HG02885 (cell line): Measurements from ENCODE around the gene PTK6.

Experiments
- ATAC-seq: cut with Tn5 transposase; IDR thresholded peaks from one replicate; pipeline ENCODE4 v1.9.1; 2021; ENCODE audit warnings: mild to moderate bottlenecking; ENCODE audit not compliant: unreplicated experiment, poor library complexity

Gene PTK6

DNA sequence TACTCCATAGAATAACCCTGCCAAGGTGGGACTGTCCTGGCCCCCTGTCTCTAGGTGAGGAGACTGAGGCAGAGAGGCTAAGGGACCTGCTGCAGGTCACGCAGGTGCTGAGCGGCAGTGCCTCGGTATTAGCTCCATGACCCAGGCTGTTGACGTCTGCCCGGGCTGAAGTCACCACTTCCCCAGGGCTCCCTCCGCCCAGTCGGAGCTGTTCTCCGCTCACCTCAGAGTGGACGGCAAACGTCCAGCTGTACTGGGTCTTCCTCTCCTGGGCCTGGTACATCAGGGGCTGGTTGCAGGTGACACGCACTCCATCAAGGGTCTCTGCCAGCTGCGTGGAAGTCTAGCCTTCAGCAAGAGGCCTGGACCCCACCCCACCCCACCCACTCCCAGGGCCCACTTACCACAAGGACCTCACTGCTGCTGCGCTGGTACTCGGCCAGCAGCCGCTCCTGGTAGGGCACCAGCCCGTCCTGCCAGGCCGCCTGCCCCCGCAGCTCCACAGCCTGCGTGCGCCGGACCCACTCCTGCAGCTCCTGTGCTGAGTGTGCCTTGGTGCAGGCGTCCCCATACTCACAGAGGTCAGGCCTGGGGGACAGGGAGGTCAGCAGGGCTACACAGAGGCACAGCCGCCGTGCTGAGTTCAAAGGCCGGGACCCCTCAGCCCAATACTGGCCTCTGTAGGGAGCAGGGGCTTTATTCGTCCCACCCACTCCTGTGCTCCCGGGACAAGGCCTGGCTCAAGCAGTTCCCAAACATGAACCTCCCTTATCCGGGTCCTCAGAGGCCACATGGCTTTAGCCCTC, 33.3 kb upstream of the PTK6 start:
- ATAC-seq, result no peak

DNA sequence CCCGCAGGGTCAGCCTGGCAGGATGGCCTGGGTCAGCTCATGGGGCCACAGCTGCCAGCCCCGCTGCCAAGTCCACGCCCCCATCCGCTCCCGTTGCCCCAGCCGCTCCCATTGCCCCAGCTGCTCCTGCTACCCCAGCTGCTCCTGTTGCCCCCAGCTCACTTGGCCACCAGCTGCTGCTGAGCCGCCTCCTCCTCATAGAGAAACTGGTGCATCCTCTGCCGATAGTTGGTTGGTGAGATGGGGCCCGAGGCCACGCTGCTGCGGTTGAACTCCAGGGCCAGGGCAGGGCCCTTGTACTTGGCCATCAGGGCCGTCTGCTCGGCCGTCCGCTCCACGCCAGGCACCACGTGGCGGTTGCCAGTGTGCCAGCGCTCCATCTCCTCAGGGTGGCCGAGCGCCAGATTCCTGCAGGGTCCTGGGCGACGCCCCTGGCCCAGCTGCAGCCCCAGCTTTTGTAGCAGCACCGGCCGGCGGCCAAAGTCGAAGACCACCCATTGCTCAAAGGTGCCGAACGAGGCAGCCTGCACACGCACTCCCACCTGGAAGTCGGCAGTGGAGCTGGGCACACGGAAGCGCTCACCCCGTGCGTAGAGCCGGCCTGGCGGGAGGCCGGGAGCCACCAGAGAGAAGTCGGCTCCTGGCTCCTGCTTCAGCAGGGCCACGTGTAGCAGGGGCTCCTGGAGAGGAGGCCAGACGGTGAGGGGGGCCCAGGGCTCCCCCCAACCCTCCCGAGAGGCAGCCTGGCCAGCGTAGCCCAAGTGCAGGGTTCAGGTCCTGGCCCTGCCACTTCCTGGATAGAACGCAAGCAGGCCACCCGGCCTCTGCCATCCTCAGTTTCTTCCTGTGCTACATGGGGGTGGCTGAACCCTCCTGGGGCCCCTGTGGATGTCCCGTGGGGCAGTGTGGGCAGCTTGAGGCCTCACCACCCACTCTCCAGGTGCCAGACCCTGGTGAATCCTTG, 32.1 kb upstream of the PTK6 start:
- ATAC-seq, result no peak

DNA sequence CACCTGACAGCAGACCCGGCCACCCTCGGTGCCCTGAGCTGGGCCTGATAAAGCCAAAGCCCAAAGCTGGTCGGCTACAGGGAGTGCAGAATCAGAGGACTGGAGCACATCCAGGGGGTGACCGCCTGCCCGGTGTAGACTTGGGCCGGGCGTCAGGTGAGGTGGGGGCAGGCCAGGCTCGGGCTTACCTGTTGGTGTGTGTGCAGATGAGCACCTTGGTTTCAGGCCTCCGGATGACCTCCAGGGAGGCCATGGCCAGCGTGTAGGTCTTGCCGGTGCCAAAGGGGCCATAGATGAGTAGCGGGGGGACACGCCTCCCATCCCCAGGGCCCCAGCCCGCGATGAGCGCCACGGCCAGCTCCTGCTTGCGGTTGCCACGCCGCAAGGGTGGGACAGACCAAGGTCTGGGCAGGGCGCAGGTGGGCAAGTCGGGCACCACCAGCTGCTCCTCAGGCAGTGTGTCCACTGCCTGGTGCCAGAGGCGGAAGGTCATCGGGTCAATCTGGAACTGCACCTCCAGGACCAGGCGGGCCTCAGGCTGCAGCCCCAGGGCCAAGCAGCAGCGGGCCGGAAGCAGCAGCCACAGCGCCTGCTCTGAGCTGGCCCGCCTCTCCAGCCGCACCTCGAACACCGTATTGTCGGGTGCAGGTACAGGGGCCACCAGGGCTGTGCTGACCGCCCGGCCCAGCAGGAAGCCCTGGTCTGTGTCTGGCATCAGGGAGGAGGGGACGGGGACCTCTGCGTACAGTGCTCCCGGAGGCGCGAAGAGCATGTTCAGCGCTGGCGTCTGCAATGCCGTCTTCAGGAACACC, 31.2 kb upstream of the PTK6 start:
- peak; percentile 12 for ATAC-seq

DNA sequence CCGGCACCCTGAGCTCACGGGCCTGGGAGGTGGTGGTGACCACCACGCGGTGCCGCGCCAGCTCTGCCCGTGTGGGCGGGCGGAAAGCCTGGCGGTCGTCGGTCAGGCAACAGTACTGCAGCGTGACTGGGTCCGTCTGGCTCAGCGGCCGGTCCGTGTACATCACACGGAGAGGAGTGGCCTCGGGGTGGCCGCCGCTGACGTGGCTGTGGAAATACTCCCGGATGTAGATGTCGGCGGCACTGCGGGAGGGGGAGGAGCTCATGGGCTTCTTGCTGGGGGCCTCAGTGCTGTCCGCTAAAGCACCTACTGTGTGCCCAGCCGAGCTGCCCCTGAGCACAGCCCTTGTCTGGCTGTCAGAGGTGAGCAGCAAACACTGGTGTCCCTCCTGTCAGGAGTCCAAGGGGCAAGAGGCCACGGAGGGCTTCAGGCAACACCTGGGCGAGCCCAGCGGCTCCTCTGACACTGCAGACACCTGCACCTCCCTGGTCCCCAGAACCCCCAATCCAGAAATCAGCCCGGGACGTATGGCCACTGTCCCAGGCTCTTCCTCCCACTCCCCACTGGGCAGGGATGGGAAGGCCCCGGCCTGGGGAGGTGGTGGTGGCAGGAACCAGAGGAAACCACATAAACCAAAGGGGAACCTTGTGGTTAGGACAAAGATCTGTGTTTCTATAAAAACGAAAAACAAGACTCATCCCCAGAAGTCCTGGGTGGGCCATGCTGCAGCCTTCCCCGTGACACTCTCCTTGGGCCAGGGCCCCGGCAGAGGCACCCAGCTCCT, 30.4 kb upstream of the PTK6 start:
- peak; percentile 54 for ATAC-seq

DNA sequence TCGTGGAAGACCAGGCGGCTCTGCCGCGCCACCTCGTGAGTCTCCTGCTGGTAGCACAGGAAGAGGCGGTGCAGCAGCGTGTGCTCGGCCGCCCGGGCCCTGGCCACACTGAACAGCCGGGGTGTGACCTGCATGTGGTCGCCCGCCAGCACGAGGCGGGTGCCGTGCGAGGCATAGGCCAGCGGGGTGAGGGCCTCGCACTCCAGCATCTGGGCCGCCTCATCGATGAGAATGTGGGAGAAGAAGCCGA, 29.9 kb upstream of the PTK6 start:
- no peak for ATAC-seq

DNA sequence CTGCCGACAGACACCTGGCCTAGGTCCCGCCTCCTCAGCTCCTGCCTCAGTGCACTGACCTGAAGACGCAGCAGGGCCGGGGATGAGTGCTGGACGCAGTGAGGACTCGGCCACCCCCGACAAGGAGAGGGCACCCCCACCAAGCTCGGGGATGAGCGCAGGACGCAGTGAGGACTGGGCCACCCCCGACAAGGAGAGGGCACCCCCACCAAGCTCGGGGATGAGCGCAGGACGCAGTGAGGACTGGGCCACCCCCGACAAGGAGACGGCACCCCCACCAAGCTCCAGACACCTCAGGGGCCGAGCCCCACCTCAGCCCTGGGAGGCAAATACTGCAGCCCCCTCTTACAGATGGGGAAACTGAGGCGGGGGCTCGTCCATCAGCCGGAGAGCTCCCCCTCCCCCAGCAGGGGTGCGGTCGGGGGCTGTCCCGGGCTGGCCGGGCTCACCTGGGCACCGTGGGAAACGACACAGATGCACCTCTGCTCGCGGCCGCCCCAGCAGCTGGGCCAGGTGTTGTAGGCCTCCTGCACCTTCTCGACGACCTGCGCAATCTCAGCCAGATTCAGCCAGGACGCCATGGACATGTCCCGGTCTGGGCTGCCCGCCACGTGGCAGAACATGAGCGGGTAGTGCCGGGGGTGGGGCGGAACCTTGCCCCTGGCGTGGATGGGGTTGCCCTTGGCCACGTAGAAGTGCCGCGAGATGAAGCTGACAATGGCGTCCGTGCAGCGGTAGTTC, 29.4 kb upstream of the PTK6 start:
- ATAC-seq, result no peak

DNA sequence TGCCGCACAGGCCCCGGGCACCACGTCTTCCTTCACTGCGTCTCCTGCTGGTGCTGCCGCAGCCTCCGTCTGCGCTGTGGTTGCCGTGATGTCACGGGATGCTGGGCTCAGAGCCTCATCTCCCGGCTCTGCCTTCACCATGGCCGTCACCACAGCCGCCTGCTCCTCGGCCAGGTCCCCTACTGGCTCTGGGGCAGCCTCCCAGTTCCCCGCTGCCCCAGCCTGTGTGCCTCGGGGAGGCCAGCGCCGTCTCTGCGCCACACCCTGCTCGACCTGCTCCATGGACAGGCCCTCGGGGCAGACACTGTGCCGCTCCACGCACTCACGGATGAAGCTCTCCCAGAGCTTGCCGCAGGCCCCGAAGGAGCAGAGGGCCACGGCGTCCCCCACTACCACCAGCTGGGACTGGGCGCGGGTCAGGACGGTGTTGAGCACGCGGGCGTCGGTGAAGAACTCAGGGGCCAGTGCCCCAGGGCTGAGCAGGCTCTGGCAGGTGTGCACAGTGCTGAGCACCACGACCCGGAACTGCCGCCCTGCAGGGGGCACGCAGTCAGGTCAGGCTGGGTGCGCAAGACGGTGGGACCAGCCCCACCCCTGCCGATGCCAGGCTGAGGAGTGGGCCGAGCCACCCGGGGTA, 28.6 kb upstream of the PTK6 start:
- ATAC-seq, result no peak

DNA sequence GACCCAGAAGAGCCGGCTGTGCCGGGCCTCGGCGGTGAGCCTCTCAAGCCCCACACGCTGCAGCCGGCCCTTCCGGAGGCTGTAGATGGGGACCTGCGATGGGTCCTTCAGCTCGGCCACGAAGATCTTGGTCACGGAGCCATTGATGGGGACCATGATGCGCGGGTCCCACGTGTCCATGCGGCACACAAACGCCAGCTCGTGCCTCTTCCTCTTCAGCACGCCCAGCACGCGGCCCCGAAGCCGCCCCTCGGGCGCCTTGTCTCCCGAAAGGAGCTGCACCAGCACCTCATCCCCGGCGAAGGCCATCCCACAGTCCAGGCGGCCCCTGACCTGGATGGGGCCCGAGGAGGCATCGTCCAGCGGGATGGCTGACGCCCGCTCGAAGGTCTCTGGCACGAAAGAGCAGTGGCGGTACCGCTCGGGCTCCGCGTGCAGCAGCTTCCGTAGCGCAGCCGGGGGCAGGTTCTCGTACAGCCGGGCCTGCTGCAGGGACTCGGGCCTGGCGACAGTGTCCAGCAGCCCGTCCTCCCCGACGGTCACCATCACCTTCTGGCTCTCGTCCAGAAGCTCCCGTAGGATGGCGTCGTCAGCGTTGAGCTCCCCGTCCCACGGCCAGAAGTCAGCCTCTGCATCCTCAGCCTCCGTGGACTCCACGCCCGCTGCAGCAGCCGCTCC, 28.0 kb upstream of the PTK6 start:
- ATAC-seq, result no peak

DNA sequence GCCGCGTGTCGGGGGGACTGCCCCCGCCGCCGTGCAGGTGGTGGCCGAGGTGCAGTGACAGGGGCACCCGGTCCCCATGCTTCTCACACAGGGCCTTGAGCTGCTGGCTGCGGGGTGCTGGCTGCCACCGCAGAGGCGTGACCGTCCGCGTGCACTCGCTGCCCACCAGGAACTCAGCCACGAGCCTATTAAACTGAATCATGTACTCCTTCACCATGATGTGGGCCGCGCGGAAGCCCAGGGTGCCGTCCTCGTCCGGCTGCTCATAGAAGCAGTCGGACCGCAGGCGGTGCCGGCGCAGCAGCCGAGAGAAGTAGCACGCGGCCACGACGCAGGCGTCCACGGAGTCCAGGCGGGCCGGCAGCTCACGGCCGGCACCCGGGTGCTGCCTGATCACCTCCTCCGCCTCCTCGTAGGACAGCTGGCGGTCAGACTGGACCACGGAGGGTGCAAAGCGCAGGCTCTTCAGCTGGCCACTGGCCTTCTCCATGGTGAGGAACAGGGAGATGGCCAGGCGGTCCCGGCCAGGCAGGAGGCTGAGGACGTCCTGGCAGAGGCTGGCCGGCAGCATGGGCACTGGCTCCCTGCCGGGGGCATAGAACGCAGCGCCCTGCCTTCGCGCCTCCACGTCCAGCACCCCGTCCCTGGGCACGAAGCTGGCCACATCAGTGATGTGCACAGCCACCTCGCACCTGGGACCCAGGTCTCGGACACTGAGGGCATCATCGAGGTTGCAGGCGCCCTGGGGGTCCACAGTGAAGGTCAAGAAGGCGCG, 27.0 kb upstream of the PTK6 start:
- ATAC-seq, result no peak

DNA sequence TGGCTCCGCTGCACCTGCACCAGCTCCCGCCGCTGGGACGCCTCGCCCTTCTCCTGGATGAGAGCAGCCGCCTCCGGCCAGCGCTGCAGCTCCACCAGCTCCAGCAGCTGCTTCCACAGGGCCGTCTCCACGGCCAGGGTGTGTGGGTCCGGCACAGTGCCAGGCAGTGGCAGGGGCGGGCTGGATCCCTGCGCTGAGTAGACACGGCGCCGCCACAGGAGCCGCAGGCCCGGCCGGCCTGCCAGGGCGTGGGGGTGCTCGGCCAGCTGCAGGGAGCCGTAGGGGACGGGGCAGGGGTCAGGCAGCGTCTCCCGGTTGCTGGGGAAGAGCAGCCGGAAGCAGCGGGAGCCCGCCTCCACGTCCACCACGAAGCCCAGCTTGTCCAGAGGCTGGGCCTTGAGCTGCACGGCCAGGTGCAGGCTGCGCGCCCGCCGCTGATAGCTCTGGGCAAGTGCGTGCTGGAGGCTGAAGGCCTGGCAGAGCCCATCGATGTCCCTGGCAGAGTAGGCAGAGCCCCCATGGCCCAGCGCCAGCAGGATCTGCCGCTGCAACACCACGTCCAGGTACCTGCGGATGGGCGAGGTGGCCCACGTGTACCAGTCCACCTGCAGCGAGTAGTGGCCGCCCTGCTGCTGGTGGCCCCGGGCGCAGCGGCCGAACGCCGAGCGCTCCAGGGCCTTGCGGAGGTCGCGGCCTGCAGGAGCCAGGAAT, 26.2 kb upstream of the PTK6 start:
- no peak for ATAC-seq

DNA sequence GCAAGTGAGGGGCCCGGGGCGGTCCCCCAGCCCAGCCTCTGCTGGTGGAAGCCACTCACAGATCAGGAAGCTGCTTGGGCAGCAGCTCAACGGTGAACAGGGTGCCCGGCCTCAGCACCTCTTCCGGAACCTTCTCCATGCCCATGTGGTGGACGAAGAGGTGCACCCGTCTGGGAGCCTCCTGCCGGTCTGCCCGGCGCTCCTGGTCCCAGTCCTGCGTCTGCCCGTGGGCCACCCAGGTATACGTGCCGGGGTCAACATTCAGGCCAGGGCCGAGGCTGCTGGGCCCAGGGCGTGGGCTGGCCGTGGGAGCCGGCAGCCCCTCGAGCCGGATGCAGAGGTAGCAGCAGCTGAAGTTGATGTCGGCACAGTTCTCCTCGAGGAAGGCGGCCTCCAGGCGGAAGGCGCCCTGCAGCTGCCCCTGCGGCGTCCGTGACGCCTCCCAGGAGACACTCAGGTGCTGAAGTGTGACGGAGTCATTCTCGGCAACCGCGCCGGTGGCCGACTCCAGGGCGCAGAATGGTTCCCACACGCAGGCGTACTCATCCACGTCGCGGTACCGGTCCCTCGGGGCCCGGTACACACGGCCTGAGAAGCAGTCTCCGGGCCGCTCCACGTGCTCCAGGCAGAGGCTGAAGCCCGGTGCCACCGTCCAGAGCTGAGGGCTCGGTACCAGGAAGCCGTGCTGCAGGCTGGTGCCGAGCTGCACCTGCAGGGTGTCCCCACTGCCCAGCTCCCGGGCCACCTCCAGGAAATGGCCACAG, 25.5 kb upstream of the PTK6 start:
- no peak for ATAC-seq

DNA sequence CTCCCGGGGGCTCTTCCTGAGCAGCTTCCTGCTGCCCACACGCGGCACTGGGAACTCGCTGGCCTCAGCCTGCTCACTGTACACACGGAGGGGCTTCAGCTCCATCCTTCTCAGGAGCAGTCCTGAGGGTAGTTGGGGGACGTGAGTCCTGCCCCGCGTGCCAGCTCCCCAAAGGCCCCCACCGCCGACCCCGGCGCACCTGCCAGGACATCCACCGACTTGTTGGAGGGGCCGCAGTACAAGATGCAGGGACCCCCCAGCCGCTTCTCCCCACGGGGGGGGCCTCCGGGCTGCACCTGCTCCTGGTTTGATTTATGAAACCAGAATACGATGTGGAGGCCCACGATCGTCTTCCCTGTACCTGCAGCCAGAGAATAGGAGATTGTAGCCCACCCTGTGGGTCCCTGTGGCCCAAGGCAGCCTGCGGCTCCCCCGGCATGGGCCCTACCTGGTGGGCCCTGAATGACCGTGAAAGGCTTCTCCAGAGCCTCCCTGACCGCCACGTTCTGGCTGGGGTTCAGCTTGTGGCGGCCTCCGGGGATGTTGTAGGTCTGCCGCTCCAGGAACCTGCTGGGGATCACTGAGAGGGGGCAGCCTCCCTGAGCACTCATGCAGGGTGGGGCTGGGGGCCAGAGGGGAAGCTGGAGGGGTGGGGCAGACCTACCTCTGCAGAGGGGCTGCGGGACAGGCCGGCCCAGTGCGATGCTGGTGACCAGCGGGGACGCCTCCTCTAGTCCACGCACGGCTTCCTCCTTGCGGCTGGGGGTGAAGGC, 24.6 kb upstream of the PTK6 start:
- ATAC-seq, result no peak

DNA sequence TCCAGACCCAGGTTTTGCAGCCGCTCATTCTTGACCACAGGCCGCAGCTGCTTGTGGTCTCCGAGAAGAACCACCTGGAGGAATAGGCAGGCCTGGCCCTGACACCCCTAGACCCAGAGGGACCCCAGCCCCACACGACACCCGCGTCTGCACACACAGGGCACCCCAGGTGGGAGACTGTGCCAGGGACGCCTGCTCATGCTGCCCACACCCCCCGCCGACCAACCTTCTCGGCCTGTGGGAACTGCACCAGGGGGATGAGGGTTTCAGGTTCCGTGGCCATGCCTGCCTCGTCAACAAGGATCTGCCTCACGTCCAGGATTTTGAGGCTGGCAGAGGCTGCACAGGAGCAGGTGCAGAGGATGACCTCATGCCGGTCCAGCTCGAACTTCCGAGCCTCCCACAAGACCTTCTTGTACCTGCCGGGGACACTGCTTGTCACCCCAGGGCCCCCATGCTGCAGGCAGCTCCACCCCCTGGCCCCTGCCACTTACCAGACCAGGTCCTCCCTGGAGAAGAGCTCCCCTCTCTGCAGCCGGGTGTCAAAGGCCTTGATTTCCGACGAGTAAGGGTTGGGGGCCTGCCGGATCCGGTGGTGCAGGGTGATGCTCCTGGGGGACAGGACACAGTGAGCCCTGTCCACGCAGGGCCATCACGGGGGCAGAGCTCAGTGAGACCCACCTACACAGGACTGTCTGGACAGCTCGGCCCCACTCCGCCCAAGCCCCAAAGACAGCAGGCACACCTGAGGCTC, 23.9 kb upstream of the PTK6 start:
- no peak for ATAC-seq

DNA sequence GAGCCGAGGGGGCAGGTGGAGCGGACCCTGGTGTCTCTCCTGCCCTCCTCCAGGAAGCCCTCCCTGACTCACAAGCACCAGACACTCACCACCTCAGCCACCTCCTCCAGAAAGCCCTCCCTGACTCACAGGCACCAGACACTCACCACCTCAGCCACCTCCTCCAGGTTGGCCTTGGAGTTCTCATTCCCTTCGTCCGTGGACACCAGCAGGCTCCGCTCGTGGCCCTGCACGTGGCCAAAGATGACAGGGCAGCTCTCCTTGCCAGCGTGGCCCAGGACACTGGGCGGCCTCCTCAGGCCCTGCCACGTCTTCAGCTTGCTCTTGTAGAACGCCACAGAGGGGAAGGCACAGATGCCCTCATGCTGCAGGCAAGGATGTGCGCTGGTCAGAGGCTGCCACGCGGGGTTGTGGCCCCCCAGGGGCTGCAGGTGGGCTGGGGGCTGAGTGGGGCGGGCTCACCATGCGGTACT, 23.2 kb upstream of the PTK6 start:
- ATAC-seq, result no peak
